GM12878 (cell line): ENCODE results near the gene KRTAP4-8. TPM values are rescaled to one million over a fixed set of nuclear protein-coding genes. Genes with fewer than 3 reads are reported as not detected.

Experiments
- ATAC-seq: fragments of 200-7000 bp; cut with Tn5 transposase; 3 replicates; pipeline ENCODE4 v1.9.1; 2020; ENCODE audit warnings: mild to moderate bottlenecking, moderate library complexity
- BruUV-seq: library from RNA; stranded (reverse); fragments of 400-500 nt; replicated peaks from 2 replicates; lab custom pipeline; 2021; lab: Mats Ljungman, UMichigan
- CTCF ChIA-PET: fragments of 300-600 bp; sonication (Branson Sonifier 250); formaldehyde crosslinking; extraction: SDS; loops from one replicate; lab custom pipeline; 2021; ENCODE audit warnings: inconsistent platforms; lab: Yijun Ruan, JAX
- POLR2A ChIA-PET: fragments of 350-600 bp; formaldehyde crosslinking; extraction: SDS; loops from one replicate; lab custom pipeline; 2021; ENCODE audit warnings: inconsistent platforms; lab: Charles Lee
- RAD21 ChIA-PET: fragments of 300-600 bp; sonication (Branson Sonifier 250); formaldehyde crosslinking; loops from one replicate; lab custom pipeline; 2023; ENCODE audit warnings: antibody characterized with exemption; ENCODE audit not compliant: unreplicated experiment; lab: Charles Lee
- SMC1A ChIA-PET: fragments of 300-600 bp; sonication (Branson Sonifier 250); formaldehyde crosslinking; loops from one replicate; lab custom pipeline; 2023; ENCODE audit not compliant: unreplicated experiment, uncharacterized antibody; lab: Charles Lee
- DNase-seq: peaks from one replicate; pipeline ENCODE4 v3.0.0-alpha.2; 2011; ENCODE audit warnings: low read depth, low spot score
- FAIRE-seq: peaks from 3 replicates; lab custom pipeline; 2011; peaks lifted over from hg19 to GRCh38; lab: Jason Lieb, UNC
- H2AFZ ChIP-seq: 2 replicates; pipeline ENCODE4 v1.6.0; 2011; ENCODE audit warnings: low read depth, low read length, control low read depth; ENCODE audit not compliant: control insufficient read depth
- H3K27ac ChIP-seq: 2 replicates; pipeline ENCODE4 v1.5.1; 2011; ENCODE audit warnings: control low read depth; ENCODE audit not compliant: control insufficient read depth, insufficient read depth
- H3K27me3 ChIP-seq, 2 experiments: replicated peaks in 1 of 2; 2 replicates each; pipeline versions ENCODE4 v1.6.0 to v1.6.1; 2011; ENCODE audit warnings: low read length in 1 of 2; ENCODE audit not compliant: control insufficient read depth in 2 of 2, insufficient read depth in 2 of 2
- H3K36me3 ChIP-seq, 2 experiments: 2 replicates each; pipeline ENCODE4 v1.5.1; 2011; ENCODE audit warnings: low read length in 1 of 2; ENCODE audit not compliant: control insufficient read depth in 2 of 2, insufficient read depth in 2 of 2
- H3K4me1 ChIP-seq: 2 replicates; pipeline ENCODE4 v1.6.1; 2011; ENCODE audit warnings: mild to moderate bottlenecking, low read length, moderate library complexity, mixed read lengths; ENCODE audit not compliant: control insufficient read depth, insufficient read depth
- H3K4me2 ChIP-seq: 2 replicates; pipeline ENCODE4 v1.6.0; 2011; ENCODE audit warnings: control low read depth; ENCODE audit not compliant: control insufficient read depth, insufficient read depth
- H3K4me3 ChIP-seq: fragments of 200-600 bp; sonication (generic); 2 replicates; pipeline ENCODE4 v1.5.1; 2016
- H3K79me2 ChIP-seq: 2 replicates; pipeline ENCODE4 v1.6.0; 2011; ENCODE audit warnings: low read length; ENCODE audit not compliant: control insufficient read depth, insufficient read depth
- H3K9ac ChIP-seq: 2 replicates; pipeline ENCODE4 v1.8.0; 2011; ENCODE audit warnings: low read length, control low read depth, mixed read lengths; ENCODE audit not compliant: control insufficient read depth, insufficient read depth
- H3K9me3 ChIP-seq: replicated peaks from 3 replicates; pipeline ENCODE4 v1.5.1; 2011; ENCODE audit warnings: mild to moderate bottlenecking, low read length; ENCODE audit not compliant: control insufficient read depth, insufficient read depth
- H4K20me1 ChIP-seq: 2 replicates; pipeline ENCODE4 v1.6.0; 2011; ENCODE audit not compliant: control insufficient read depth, insufficient read depth
- KLF5 ChIP-seq: fragments of 450-650 bp; IDR thresholded peaks from 2 replicates; pipeline ENCODE4 v1.6.1; 2014; ENCODE audit warnings: mild to moderate bottlenecking; ENCODE audit not compliant: partially characterized antibody
- MEF2B ChIP-seq: fragments of 450-650 bp; IDR thresholded peaks from 2 replicates; pipeline ENCODE4 v1.6.1; 2018; ENCODE audit warnings: mild to moderate bottlenecking, moderate library complexity; ENCODE audit not compliant: partially characterized antibody, poor library complexity, severe bottlenecking
- NFXL1 ChIP-seq: fragments of 450-650 bp; IDR thresholded peaks from 2 replicates; pipeline ENCODE4 v1.6.1; 2017; ENCODE audit warnings: antibody characterized with exemption, mild to moderate bottlenecking, borderline replicate concordance
- PML ChIP-seq: IDR thresholded peaks from 2 replicates; pipeline ENCODE4 v1.6.1; 2012; ENCODE audit warnings: low read length, inconsistent platforms
- SIN3A ChIP-seq: IDR thresholded peaks from 2 replicates; pipeline ENCODE4 v1.6.1; 2012; ENCODE audit warnings: low read depth, low read length, improper control_type of control experiment
- TBL1XR1 ChIP-seq: IDR thresholded peaks from 2 replicates; pipeline ENCODE4 v1.6.1; 2012; ENCODE audit warnings: low read depth, low read length, improper control_type of control experiment
- ZNF217 ChIP-seq: fragments of 450-650 bp; IDR thresholded peaks from 2 replicates; pipeline ENCODE4 v1.6.1; 2017; ENCODE audit warnings: antibody characterized with exemption, mild to moderate bottlenecking
- ZNF592 ChIP-seq: fragments of 450-650 bp; IDR thresholded peaks from 2 replicates; pipeline ENCODE4 v1.6.1; 2017; ENCODE audit warnings: mild to moderate bottlenecking, moderate library complexity
- WGBS: methylation state at CpG from one replicate; pipeline ENCODE4 v1.1.6; 2016; ENCODE audit warnings: low lambda C conversion rate; ENCODE audit not compliant: insufficient replicate concordance, insufficient coverage; ENCODE audit errors: missing lambda C conversion rate; 5-methylcytosine and 5-hydroxymethylcytosine counted together
- in situ Hi-C: fragments of 300-500 bp; cut with MboI; formaldehyde crosslinking; loops from 9 replicates; pipeline ENCODE4 v1.14.3; 2018; ENCODE audit warnings: mixed read lengths
- intact Hi-C: fragments of 100-400 bp; cut with micrococcal nuclease; formaldehyde crosslinking; loops from one replicate; pipeline ENCODE4 v1.14.2; 2022; ENCODE audit not compliant: unreplicated experiment
- polyA plus RNA-seq, 11 experiments: library from polyadenylated mRNA; depleted of rRNA in 4 of 11; unstranded in 6 of 11; stranded (reverse) in 5 of 11; fragments of >200 nt; fragmentation: Nextera tagmentation in 4 of 11; fragmentation: Illumina TruSeq in 1 of 11; extraction: Ambion mirVana in 4 of 11; extraction: Trizol in 1 of 11; gene quantifications; 1 replicate in 1 of 11; 2 replicates in 10 of 11; pipeline versions ENCODE4 v1.2.1 to v1.2.3, GENCODE V29; 2011 to 2016; ENCODE audit warnings: inconsistent platforms in 2 of 11, missing spikeins in 2 of 11, low read depth in 1 of 11
- total RNA-seq, 4 experiments: library from RNA; depleted of rRNA in 3 of 4; stranded (reverse); fragments of >200 nt in 3 of 4; fragmentation: Illumina TruSeq in 1 of 4; extraction: Trizol in 1 of 4; gene quantifications; 2 replicates each; pipeline versions ENCODE4 v1.2.1 to v1.2.3, GENCODE V29; 2013 to 2021

KRTAP4-8 gene
- total and polyA plus RNA-seq, 10 of the 15 experiments (the other 5 are each of a cell fraction or from before 2014, with no cell fraction given), result not detected

GRCh38 chr17:41145261-41145660 lies 47.3 kb upstream of the KRTAP4-8 start:
- TF ChIP-seq TBL1XR1 (no peak), MEF2B (no peak), SIN3A (no peak), KLF5 (no peak), ZNF592 (no peak), NFXL1 (no peak), PML (no peak), ZNF217 (no peak)
- TF ChIP-seq, all 136 proteins: peak for 0
- H3K27ac ChIP-seq, result no peak overlapping the region
- H3K9me3 ChIP-seq, result no peaks in the 10 kb centered on the region; the same call in 1 of the 3 replicates
- no TSS peak for BruUV-seq
- ChIA-PET POLR2A (no interaction called here), RAD21 (no interaction called here), SMC1A (no interaction called here), CTCF (no interaction called here)
- intact Hi-C loops, result no loop called here
- H2AFZ ChIP-seq, result no peak overlapping the region
- WGBS, result 1% methylated on average over 2 of the region's 2 CpGs
- H3K4me1 ChIP-seq, result no peaks in the 10 kb centered on the region
- H3K4me2 ChIP-seq, result no peak overlapping the region
- no peaks in the 10 kb centered on the region for H4K20me1 ChIP-seq
- no peak for FAIRE-seq
- H3K36me3 ChIP-seq, result no peaks in the 10 kb centered on the region
- no peak overlapping the region for H3K9ac ChIP-seq
- no peak for DNase-seq
- H3K79me2 ChIP-seq, result no peaks in the 10 kb centered on the region
- no peaks in the 10 kb centered on the region for H3K27me3 ChIP-seq
- in situ Hi-C loops, result no loop called here
- no peak for ATAC-seq
- H3K4me3 ChIP-seq, result no peak overlapping the region
